PFSK-1 (cell line): ENCODE data around the gene C1QTNF2. TPM values are rescaled to one million over a fixed set of nuclear protein-coding genes. Genes with fewer than 3 reads are reported as not detected.
A peak's percentile ranks its signal among the peaks of the same experiment; 100 is the strongest.

Source experiments
- FOXP2 ChIP-seq: optimal IDR thresholded peaks from 2 replicates; pipeline ENCODE3; 2011; ENCODE audit warnings: borderline replicate concordance, control low read depth, inconsistent platforms; ENCODE audit not compliant: insufficient read depth; ENCODE audit errors: extremely low read length, extremely low read depth
- POLR2AphosphoS5 ChIP-seq: IDR thresholded peaks from 2 replicates; pipeline ENCODE4 v1.6.1; 2012; ENCODE audit warnings: low read depth, mild to moderate bottlenecking, control low read depth, low read length, moderate library complexity
- SIN3A ChIP-seq: IDR thresholded peaks from 2 replicates; pipeline ENCODE4 v1.6.1; 2012; ENCODE audit warnings: mild to moderate bottlenecking, low read length, moderate library complexity, borderline replicate concordance; ENCODE audit not compliant: insufficient read depth
- TAF1 ChIP-seq: IDR thresholded peaks from 2 replicates; pipeline ENCODE4 v1.6.1; 2012; ENCODE audit warnings: low read length, control low read depth, borderline replicate concordance; ENCODE audit not compliant: insufficient read depth
- polyA plus RNA-seq: library from polyadenylated mRNA; unstranded; fragments of >200 nt; gene quantifications from one replicate; pipeline ENCODE4 v1.2.1, GENCODE V29; 2012; ENCODE audit warnings: low read depth, missing spikeins; ENCODE audit not compliant: insufficient read length
- TF ChIP-seq, protein P1 (sequence below), 2 experiments: IDR thresholded peaks; 2 replicates each; pipeline versions ENCODE4 v1.6.1 to v1.8.0; 2011 to 2012; ENCODE audit warnings: low read depth in 2 of 2, low read length in 2 of 2, control low read depth in 1 of 2, inconsistent platforms in 1 of 2, mild to moderate bottlenecking in 1 of 2, moderate library complexity in 1 of 2; ENCODE audit not compliant: insufficient read depth in 1 of 2

Gene C1QTNF2, protein sequence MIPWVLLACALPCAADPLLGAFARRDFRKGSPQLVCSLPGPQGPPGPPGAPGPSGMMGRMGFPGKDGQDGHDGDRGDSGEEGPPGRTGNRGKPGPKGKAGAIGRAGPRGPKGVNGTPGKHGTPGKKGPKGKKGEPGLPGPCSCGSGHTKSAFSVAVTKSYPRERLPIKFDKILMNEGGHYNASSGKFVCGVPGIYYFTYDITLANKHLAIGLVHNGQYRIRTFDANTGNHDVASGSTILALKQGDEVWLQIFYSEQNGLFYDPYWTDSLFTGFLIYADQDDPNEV
- polyA plus RNA-seq = not detected

DNA sequence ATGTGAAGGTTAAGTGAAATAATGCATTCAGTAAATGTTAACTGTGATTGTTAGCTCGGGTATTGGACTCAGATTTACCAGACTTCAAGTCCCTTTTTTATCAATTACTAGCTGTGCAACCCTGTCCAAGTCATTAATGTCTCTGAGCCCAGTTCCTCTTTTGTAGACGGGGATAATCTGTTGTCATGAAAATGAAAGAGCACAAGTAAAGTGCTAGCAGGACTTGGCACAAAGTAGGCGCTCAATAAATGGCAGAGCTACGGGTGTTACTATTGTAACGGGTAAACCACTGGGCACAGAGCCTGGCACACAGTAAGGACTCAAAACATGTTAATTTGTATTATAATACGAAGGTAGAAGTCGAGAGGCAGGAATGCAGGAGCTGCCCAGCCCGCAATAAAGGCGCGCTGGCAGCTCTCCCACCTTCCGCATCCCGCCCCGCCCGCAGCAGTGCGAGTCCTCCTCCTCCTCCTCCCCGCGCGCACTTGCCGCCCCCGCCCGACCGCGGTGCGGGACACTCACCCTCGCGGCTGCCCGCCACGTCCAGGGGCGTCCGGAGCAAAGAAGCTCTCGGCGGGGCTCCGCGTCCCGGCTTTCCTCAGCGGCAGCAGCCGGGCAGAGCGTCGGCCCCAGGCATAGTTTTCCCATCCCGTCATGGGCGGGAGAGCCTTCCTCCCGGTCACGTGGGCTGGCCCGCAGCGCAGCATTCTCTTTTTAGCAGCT lies at the start of gene C1QTNF2:
Gene C1QTNF2, minus strand, starts transcription at position 637 of the 723 bp plus-strand sequence. CDS start 15,615 bp downstream, outside the sequence.
- TF ChIP-seq FOXP2 (no peak), TAF1 (no peak), SIN3A (no peak), POLR2AphosphoS5 (no peak)
- TF ChIP-seq, protein P1, sequence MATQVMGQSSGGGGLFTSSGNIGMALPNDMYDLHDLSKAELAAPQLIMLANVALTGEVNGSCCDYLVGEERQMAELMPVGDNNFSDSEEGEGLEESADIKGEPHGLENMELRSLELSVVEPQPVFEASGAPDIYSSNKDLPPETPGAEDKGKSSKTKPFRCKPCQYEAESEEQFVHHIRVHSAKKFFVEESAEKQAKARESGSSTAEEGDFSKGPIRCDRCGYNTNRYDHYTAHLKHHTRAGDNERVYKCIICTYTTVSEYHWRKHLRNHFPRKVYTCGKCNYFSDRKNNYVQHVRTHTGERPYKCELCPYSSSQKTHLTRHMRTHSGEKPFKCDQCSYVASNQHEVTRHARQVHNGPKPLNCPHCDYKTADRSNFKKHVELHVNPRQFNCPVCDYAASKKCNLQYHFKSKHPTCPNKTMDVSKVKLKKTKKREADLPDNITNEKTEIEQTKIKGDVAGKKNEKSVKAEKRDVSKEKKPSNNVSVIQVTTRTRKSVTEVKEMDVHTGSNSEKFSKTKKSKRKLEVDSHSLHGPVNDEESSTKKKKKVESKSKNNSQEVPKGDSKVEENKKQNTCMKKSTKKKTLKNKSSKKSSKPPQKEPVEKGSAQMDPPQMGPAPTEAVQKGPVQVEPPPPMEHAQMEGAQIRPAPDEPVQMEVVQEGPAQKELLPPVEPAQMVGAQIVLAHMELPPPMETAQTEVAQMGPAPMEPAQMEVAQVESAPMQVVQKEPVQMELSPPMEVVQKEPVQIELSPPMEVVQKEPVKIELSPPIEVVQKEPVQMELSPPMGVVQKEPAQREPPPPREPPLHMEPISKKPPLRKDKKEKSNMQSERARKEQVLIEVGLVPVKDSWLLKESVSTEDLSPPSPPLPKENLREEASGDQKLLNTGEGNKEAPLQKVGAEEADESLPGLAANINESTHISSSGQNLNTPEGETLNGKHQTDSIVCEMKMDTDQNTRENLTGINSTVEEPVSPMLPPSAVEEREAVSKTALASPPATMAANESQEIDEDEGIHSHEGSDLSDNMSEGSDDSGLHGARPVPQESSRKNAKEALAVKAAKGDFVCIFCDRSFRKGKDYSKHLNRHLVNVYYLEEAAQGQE (IDR thresholded peaks at IDR 0.05; ENCODE audit: insufficient read depth in 1 of 2, low read depth in 2 of 2, low read length in 2 of 2) = no peak

DNA sequence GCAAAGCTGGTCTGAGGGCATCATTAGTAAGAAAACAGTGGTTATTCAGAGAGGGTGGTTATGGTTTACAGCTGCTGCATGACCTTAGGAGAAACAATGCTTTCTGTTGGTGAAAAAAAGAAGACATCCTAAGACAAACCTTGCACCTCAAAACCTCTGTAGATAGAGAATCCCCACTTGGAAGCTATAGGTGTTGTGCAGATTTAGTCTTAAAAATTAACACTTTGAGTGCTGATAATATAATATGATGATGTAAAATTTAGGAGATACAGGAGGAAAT lies 49.8 kb upstream of the C1QTNF2 start:
- TF ChIP-seq FOXP2 (no peak), POLR2AphosphoS5 (no peak), TAF1 (no peak), SIN3A (no peak)
- TF ChIP-seq, protein P1 (IDR thresholded peaks at IDR 0.05; ENCODE audit: insufficient read depth in 1 of 2, low read depth in 2 of 2, low read length in 2 of 2) = no peak

DNA sequence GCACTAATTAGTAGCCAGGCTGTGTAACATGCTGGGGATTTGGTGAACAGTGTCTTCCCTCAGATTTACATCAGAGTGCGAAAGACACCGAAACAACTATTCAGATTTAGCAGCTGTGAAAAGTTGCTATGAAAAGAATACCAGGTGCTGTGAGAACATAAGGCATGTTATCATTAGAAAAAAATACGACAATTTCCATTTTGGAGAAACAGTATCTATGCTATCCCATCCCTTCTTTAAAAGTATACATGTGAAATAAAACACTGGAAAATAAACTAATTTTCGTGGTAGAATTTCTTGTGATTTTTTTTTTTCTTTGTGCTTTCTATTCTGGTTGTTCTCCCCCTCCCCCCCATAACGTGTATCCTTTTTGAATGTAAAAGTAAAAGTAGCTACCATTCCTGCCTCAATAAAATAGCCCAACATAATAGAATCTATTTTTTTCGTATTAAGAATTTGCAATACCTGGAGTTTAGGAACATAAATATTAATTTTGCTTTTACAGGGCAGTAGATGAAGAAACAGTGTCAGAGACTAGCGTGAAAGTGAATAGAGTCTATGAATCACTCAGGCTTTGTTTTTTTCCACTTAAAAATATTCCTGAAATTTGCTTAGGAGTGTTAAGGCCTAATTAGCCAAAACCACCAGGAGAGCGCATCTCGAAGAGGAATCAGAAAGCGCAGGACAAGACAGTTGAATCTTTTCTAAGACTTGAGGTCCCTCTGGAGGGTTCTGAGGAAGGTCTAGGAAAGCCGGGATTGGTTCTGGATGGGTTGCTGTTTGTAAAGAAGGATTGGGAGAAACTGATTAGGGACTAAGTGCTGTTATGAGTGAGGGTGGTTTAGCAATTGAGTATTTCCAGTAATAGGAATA lies 49.3 kb upstream of the C1QTNF2 start:
- TF ChIP-seq FOXP2 (no peak), TAF1 (no peak), SIN3A (no peak), POLR2AphosphoS5 (no peak)
- TF ChIP-seq, protein P1 (IDR thresholded peaks at IDR 0.05; ENCODE audit: insufficient read depth in 1 of 2, low read depth in 2 of 2, low read length in 2 of 2) = no peak

DNA sequence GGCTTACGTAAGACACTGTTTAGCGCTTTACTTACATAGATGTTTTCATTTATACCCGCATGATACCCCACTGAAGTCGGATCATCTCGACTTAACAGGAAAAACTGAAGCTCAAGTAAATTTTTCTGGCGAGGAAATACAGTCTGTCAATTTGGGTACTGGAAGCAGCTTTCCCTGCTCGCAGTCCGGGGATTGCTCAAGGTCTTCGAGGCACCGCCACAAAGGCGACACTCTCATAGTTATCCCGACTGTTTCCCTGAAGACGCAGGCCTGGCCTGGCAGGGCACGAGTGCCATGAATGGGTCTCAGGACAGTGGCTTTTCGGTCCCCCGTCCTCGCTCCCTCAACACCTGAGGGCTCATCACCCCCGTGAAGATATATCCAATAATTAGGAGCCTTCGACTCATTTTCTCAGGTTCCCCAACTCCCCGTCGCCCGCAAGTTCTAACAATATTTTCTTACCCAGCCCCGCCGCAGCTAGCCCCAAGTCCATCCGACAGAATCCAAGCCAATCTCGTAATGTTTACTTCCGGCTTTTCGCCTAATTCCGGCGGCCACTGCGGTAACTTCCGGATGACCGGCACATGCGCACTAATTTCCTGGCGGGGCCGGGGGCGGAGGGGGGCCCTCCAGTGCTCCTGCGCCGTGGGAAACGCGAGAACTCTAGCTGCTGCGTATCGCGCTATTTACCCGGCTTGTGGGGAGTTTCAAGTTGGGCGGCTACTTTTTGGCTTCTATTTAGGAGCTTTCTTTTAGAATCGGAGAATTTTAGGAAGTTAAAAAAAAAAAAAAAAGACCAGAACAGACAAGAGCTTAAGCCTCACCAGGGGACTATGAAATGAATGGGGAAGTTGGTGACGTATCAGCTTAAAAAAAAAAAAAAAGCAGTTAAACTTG lies 48.4 kb upstream of the C1QTNF2 start, which contains the start of gene SLU7:
Gene SLU7, minus strand, starts transcription at position 521 of the 897 bp plus-strand sequence. CDS start 3,787 bp downstream, outside the sequence.
- TF ChIP-seq FOXP2 (peak; percentile 66), SIN3A (no peak), POLR2AphosphoS5 (peak; percentile 77), TAF1 (peak; percentile 83; the same call in 1 of the 2 replicates)
- TF ChIP-seq, protein P1 (IDR thresholded peaks at IDR 0.05; ENCODE audit: insufficient read depth in 1 of 2, low read depth in 2 of 2, low read length in 2 of 2) = 0 out of 4 replicates have a peak, but pooled peaks of 1 of the 2 experiments have one; percentile 27
